Heart left ventricle (tissue), 16 donors: ENCODE results near the gene CPT1B. TPM values are rescaled to one million over a fixed set of nuclear protein-coding genes. Genes with fewer than 3 reads are reported as not detected.

Experiments
- ATAC-seq, 4 donors: fragments of 200-7000 bp; cut with Tn5 transposase; one replicate each; pipeline ENCODE4 v1.9.1; 2020 to 2022; ENCODE audit warnings: moderate library complexity in 4 of 4, mild to moderate bottlenecking in 3 of 4, moderate number of reproducible peaks in 1 of 4
- DNase-seq, 5 donors: peaks; one replicate each; pipeline ENCODE4 v3.0.0-alpha.2; 2020
- H3K27ac ChIP-seq, 12 donors: fragments of 200-600 bp; sonication (generic) in 4 of 12; one replicate each; pipeline versions ENCODE4 v1.5.0 to v1.8.0; 2016 to 2022; ENCODE audit warnings: mild to moderate bottlenecking in 2 of 12
- H3K27me3 ChIP-seq, 9 donors: fragments of 200-600 bp; sonication (generic) in 2 of 9; one replicate each; pipeline versions ENCODE4 v1.5.1 to v1.8.0; 2016 to 2022; ENCODE audit warnings: mild to moderate bottlenecking in 3 of 9
- H3K36me3 ChIP-seq, 9 donors: fragments of 200-600 bp; sonication (generic) in 2 of 9; one replicate each; pipeline versions ENCODE4 v1.5.0 to v1.8.0; 2018 to 2022; ENCODE audit warnings: mild to moderate bottlenecking in 2 of 9
- H3K4me1 ChIP-seq, 12 donors: fragments of 200-600 bp; sonication (generic) in 4 of 12; one replicate each; pipeline versions ENCODE4 v1.5.0 to v1.8.0; 2016 to 2022; ENCODE audit warnings: mild to moderate bottlenecking in 3 of 12
- H3K4me3 ChIP-seq, 12 donors: fragments of 200-600 bp; sonication (generic) in 4 of 12; one replicate each; pipeline versions ENCODE4 v1.5.0 to v1.8.0; 2017 to 2022; ENCODE audit warnings: mild to moderate bottlenecking in 9 of 12, moderate library complexity in 4 of 12
- H3K9me3 ChIP-seq, 12 donors: fragments of 200-600 bp; sonication (generic) in 4 of 12; one replicate each; pipeline versions ENCODE4 v1.5.0 to v1.8.0; 2016 to 2022; ENCODE audit warnings: mild to moderate bottlenecking in 1 of 12
- CTCF ChIP-seq, 12 donors: fragments of 200-600 bp; sonication (generic) in 4 of 12; IDR thresholded peaks; one replicate each; pipeline versions ENCODE4 v1.5.0 to v1.8.0; 2018 to 2022; ENCODE audit warnings: antibody characterized with exemption in 12 of 12, mild to moderate bottlenecking in 5 of 12
- POLR2A ChIP-seq, 2 donors: fragments of 450-650 bp; IDR thresholded peaks; one replicate each; pipeline ENCODE4 v1.6.1; 2017; ENCODE audit warnings: antibody characterized with exemption in 2 of 2, mild to moderate bottlenecking in 2 of 2, moderate library complexity in 2 of 2
- WGBS, 4 donors: extraction: QIAGEN DNeasy Blood & Tissue Kit in 2 of 4; methylation state at CpG; one replicate each; pipeline versions ENCODE4 v1.1.5 to v1.1.7; 2013 to 2018; 5-methylcytosine and 5-hydroxymethylcytosine counted together
- intact Hi-C, 10 donors: fragments of 100-400 bp; cut with DNase I; formaldehyde crosslinking; loops; one replicate each; pipeline versions ENCODE4 v1.11.1 to v1.14.2; 2022
- polyA plus RNA-seq, 2 donors: library from polyadenylated mRNA; stranded (reverse); fragments of 200-250 nt; gene quantifications; one replicate each; pipeline ENCODE4 v1.2.3, GENCODE V29; 2013
- total RNA-seq, 9 donors: library from RNA; depleted of rRNA in 2 of 9; stranded (reverse); fragments of >200 nt in 2 of 9; fragmentation: NEBNext Ultra II Directional in 3 of 9; extraction: Animal tissue kit (Norgen Biotek cat#: 25700) in 3 of 9; gene quantifications; one replicate each; pipeline versions ENCODE4 v1.1.0 to v1.2.4, GENCODE V29; 2016 to 2023
- donor health status: ischemic (EF 13 %, LVEDD 7.1; RV severe dilation, severe dysfunction).
- donor health status: healthy with polysubstance abuse.
- donor health status: DM: no; HTN: yes; CAD: no.
- donor health status: DM: no; HTN: no; CAD: no.
- donor health status: ischemic (EF 25% LVEDD 6.9; RV normal size, moderate dysfunction).
- donor health status: ischemic (EF 25% LVEDD 5.7; RV mildly dilated, moderate dysfunction).
- donor health status: healthy.
- donor health status: DM: yes; HTN: yes; CAD: no.
- donor health status: ischemic (EF 35%, LVEDD 5.7; RV mildly dilated, moderate dysfunction).
- donor health status: nonischemic (EF 11% LVEDD 7.7; RV severe dilation, severe dysfunction).
- donor health status: DM: yes; HTN: yes; CAD: no.
- donor health status: PGD.
- donor health status: ischemic (EF 29% LVEDD 5.4; RV normal size, mild dysfunction).
- donor health status: nonischemic (EF 23%, LVEDD 6.1; RV moderate dilation, normal function).

CPT1B gene
- total and polyA plus RNA-seq, 11 donors = 51.4 to 467 (median 303) TPM

DNA sequence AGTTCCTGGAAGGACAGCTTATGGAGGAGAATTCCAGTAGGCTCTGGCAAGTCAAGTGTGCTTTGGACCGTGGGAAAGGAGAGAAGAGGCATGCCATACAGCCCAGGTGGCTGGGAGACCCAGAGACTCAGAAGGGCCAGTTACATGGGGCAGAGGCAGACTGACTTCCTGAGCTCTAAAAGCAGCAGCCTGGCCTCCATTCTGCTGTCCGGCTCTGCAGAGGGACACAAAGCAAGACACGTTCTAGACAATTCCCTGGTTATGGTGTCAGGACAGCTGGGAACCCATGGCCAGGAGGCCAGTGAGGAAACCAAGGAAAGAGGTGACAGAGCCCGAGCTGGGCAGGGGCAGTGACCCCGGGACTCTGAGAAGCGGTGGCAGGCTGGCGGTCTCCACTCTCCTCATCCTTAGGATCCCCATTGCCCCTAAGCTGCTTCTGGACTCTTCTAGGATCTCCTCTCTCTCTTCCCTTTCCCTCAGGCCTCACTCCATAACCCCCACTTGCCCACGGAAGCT is 2.7 kb downstream of the CPT1B start:
- Histone ChIP-seq H3K36me3 (peaks cover 0 to 69% (median 52%) of the 10 kb centered on the region in 9 donors), H3K4me3 (no peak overlapping the region)

DNA sequence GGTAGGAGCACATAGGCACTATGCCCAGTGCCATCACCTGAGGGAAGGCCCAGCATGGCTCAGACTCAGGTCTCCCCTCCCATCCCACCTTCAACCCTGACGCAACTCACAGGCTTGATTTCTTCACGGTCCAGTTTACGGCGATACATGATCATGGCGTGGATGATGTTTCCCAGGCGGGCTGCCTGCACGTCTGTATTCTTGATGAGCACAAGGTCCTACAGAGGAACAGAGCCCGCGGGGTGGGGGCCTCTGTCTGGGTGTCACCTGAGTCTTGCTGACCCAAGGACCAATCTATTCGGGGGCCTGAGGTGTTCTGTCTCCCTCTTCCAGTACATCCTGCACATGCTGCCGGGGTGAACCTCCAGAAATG is 3.9 kb downstream of the CPT1B start:
- ATAC-seq = no peak
- peaks cover 0 to 71% (median 55%) of the 10 kb centered on the region in 9 donors for H3K36me3 ChIP-seq
- no peak for DNase-seq
- no peaks in the 10 kb centered on the region for H3K9me3 ChIP-seq
- 87 to 92% (median 89%) methylated on average over 10 to 11 of the region's 11 CpGs for WGBS, 4 donors
- intact Hi-C loops = no loop called here
- TF ChIP-seq POLR2A (IDR thresholded peaks at IDR 0.05) = no peak
- TF ChIP-seq CTCF (IDR thresholded peaks at IDR 0.05) = no peak
- H3K27me3 ChIP-seq = no peaks in the 10 kb centered on the region
- peaks cover 0 to 68% (median 13%) of the 10 kb centered on the region in 12 donors for H3K4me1 ChIP-seq
- H3K4me3 ChIP-seq = no peak overlapping the region
- no peak overlapping the region for H3K27ac ChIP-seq

More for the DNA sequence above, 2.7 kb downstream of the CPT1B start:
- H3K27ac ChIP-seq = peak overlapping the region in 3 of 12 donors; percentile 34 to 98 (median 95)
- ATAC-seq = no peak
- H3K27me3 ChIP-seq = no peaks in the 10 kb centered on the region
- H3K9me3 ChIP-seq = no peaks in the 10 kb centered on the region
- H3K4me1 ChIP-seq = peaks cover 0 to 78% (median 16%) of the 10 kb centered on the region in 12 donors
- no peak for DNase-seq
- intact Hi-C loops = loop anchor here in 2 of 10 donors (5.0 kb wide), 1 partner anchor 42 kb away; no protein-coding TSS in a partner anchor
- WGBS, 4 donors = 66 to 76% (median 74%) methylated on average over 8 of the region's 8 CpGs
- TF ChIP-seq POLR2A (IDR thresholded peaks at IDR 0.05) = no peak
- TF ChIP-seq CTCF (IDR thresholded peaks at IDR 0.05) = no peak

DNA sequence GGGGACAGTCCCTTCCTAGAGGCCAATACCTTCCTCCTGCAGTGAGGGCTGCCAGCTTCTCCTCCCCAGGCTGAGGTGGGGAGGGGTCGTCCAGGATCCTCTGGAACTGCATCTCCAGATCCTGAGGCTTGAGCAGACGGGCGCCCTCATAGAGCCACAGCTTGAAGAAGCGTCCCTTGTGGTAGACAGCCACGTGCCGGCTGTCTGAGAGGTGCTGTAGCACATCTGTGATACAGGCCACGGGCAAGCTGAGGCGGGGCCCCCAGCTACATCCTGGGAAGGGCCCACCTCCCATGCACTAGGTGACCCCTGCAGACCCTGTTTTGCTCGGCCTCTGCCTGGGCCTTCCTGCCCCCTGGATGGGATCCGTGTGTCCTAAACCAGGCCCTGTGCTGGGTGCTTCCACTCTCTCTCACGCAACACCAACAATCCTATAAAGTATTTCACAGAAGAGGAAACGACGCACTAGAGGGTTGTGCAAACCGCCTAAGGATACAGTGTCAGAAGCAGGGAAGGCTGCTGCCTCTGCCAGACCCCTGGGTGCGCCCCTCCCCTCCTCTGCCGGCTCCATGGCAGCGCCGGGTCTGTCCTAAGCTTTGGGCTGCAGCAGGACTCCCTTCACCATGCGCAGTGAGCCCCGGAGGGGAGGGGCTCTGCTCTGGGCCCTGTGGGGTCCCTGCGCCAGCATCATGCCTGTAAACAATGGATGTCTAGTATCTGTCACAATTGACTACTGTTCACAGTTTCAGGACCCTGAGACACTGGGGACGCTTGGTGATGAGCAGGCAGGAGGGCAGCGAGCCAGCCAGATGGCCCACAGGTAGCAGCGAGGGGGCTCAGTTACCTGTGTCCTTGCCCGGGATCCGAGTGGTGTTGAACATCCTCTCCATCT is 4.5 kb downstream of the CPT1B start:
- intact Hi-C loops = no loop called here
- ATAC-seq = no peak
- H3K4me1 ChIP-seq = peaks cover 0 to 62% (median 6%) of the 10 kb centered on the region in 12 donors
- TF ChIP-seq CTCF (IDR thresholded peaks at IDR 0.05) (no peak), POLR2A (IDR thresholded peaks at IDR 0.05) (no peak)
- peaks cover 0 to 73% (median 62%) of the 10 kb centered on the region in 9 donors for H3K36me3 ChIP-seq
- H3K27me3 ChIP-seq = no peaks in the 10 kb centered on the region
- no peaks in the 10 kb centered on the region for H3K9me3 ChIP-seq
- no peak for DNase-seq
- H3K4me3 ChIP-seq = no peak overlapping the region
- 82 to 89% (median 87%) methylated on average over 13 to 26 of the region's 26 CpGs for WGBS, 4 donors
- no peak overlapping the region for H3K27ac ChIP-seq

DNA sequence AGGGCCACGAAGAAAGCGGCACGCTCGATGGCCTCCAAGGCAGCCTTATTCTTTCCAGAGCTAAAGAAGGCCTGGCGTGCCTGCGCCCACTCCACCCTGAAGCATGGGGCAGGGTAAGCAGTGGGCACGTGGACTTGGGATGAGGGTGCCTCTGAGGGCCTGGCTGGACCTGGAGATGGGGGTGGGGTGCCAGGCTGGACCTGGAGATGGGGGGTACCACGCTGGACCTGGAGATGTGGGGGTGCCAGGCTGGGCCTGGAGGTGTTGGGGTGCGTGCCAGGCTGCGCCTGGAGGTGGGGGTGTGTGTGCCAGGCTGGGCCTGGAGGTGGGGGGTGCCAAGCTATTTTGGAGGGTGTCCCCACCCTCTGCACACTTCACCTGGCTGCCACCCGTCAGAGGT is 5.3 kb downstream of the CPT1B start:
- H3K27me3 ChIP-seq = no peaks in the 10 kb centered on the region
- intact Hi-C loops = no loop called here
- no peak for TF ChIP-seq CTCF (IDR thresholded peaks at IDR 0.05)
- no peak for TF ChIP-seq POLR2A (IDR thresholded peaks at IDR 0.05)
- ATAC-seq (no peak), DNase-seq (no peak)
- H3K9me3 ChIP-seq = no peaks in the 10 kb centered on the region
- WGBS, 4 donors = 81 to 90% (median 89%) methylated on average over 9 to 11 of the region's 11 CpGs
- peaks cover 0 to 56% (median 4%) of the 10 kb centered on the region in 12 donors for H3K4me1 ChIP-seq
- no peak overlapping the region for H3K4me3 ChIP-seq
- H3K27ac ChIP-seq = no peak overlapping the region
- peaks cover 0 to 81% (median 69%) of the 10 kb centered on the region in 9 donors for H3K36me3 ChIP-seq
